Gastrocnemius medialis (tissue), 4 donors: ENCODE results near the gene ORM1.

Experiments
- CTCF ChIP-seq, 5 experiments: fragments of 450-650 bp in 3 of 5; fragments of 200-600 bp in 2 of 5; sonication (generic) in 2 of 5; IDR thresholded peaks in 4 of 5; conservative IDR thresholded peaks in 1 of 5; 1 replicate in 4 of 5; 2 replicates in 1 of 5; pipeline ENCODE4 v1.5.1; 2016 to 2019; ENCODE audit warnings: antibody characterized with exemption in 5 of 5, mild to moderate bottlenecking in 3 of 5, moderate library complexity in 3 of 5
- POLR2A ChIP-seq, 2 donors: fragments of 450-650 bp; IDR thresholded peaks; one replicate each; pipeline ENCODE4 v1.6.1; 2017; ENCODE audit warnings: antibody characterized with exemption in 2 of 2, mild to moderate bottlenecking in 2 of 2, moderate library complexity in 2 of 2

GRCh38 chr9:114279693-114280092 lies 43.2 kb upstream of the ORM1 start:
- TF ChIP-seq CTCF (IDR thresholded peaks at IDR 0.05 in 4 of 5, conservative IDR thresholded peaks at IDR 0.05 in 1 of 5) (no peak), POLR2A (IDR thresholded peaks at IDR 0.05) (no peak)
